GM19395 (cell line): ENCODE results near the gene TTLL8.

Source experiments
- ATAC-seq: cut with Tn5 transposase; IDR thresholded peaks from one replicate; pipeline ENCODE4 v1.9.1; 2021; ENCODE audit warnings: mild to moderate bottlenecking, moderate library complexity; ENCODE audit not compliant: unreplicated experiment

Gene TTLL8

GRCh38 chr22:50008151-50009040 is 49.7 kb downstream of the TTLL8 start:
- ATAC-seq, result no peak

GRCh38 chr22:50007057-50007511 is 51.0 kb downstream of the TTLL8 start:
- no peak for ATAC-seq

- no peak for ATAC-seq
Measured at GRCh38 chr22:50004918-50005317, 53.2 kb downstream of the TTLL8 start.

GRCh38 chr22:50002791-50003190 is 55.3 kb downstream of the TTLL8 start:
- no peak for ATAC-seq

GRCh38 chr22:50001388-50002231 is 56.5 kb downstream of the TTLL8 start:
- no peak for ATAC-seq

GRCh38 chr22:50000587-50001387 is 57.3 kb downstream of the TTLL8 start:
- ATAC-seq, result no peak

- ATAC-seq, result no peak
Measured at GRCh38 chr22:49999946-50000586, 58.0 kb downstream of the TTLL8 start.

- no peak for ATAC-seq
Measured at GRCh38 chr22:49999063-49999945, 58.8 kb downstream of the TTLL8 start.

- ATAC-seq, result no peak
Measured at GRCh38 chr22:49998718-49999062, 59.4 kb downstream of the TTLL8 start.

GRCh38 chr22:49997932-49998717 is 60.0 kb downstream of the TTLL8 start:
- ATAC-seq, result no peak

- ATAC-seq, result no peak
Measured at GRCh38 chr22:49997251-49997599, 60.9 kb downstream of the TTLL8 start.

- ATAC-seq, result no peak
Measured at GRCh38 chr22:49996518-49997250, 61.4 kb downstream of the TTLL8 start.

GRCh38 chr22:49996119-49996517 is 62.0 kb downstream of the TTLL8 start:
- no peak for ATAC-seq

- no peak for ATAC-seq
Measured at GRCh38 chr22:49995361-49996118, 62.6 kb downstream of the TTLL8 start.

- ATAC-seq, result no peak
Measured at GRCh38 chr22:49995041-49995360, 63.1 kb downstream of the TTLL8 start.

GRCh38 chr22:49994361-49995040 is 63.6 kb downstream of the TTLL8 start:
- ATAC-seq, result no peak
